GM12878 (cell line): ENCODE data around the gene HAS3. TPM values are rescaled to one million over a fixed set of nuclear protein-coding genes. Genes with fewer than 3 reads are reported as not detected.

Experiments
- ATAC-seq: fragments of 200-7000 bp; cut with Tn5 transposase; 3 replicates; pipeline ENCODE4 v1.9.1; 2020; ENCODE audit warnings: mild to moderate bottlenecking, moderate library complexity
- BruUV-seq: library from RNA; stranded (reverse); fragments of 400-500 nt; replicated peaks from 2 replicates; lab custom pipeline; 2021; lab: Mats Ljungman, UMichigan
- CTCF ChIA-PET: fragments of 300-600 bp; sonication (Branson Sonifier 250); formaldehyde crosslinking; extraction: SDS; loops from one replicate; lab custom pipeline; 2021; ENCODE audit warnings: inconsistent platforms; lab: Yijun Ruan, JAX
- POLR2A ChIA-PET: fragments of 350-600 bp; formaldehyde crosslinking; extraction: SDS; loops from one replicate; lab custom pipeline; 2021; ENCODE audit warnings: inconsistent platforms; lab: Charles Lee
- RAD21 ChIA-PET: fragments of 300-600 bp; sonication (Branson Sonifier 250); formaldehyde crosslinking; loops from one replicate; lab custom pipeline; 2023; ENCODE audit warnings: antibody characterized with exemption; ENCODE audit not compliant: unreplicated experiment; lab: Charles Lee
- SMC1A ChIA-PET: fragments of 300-600 bp; sonication (Branson Sonifier 250); formaldehyde crosslinking; loops from one replicate; lab custom pipeline; 2023; ENCODE audit not compliant: unreplicated experiment, uncharacterized antibody; lab: Charles Lee
- DNase-seq: peaks from one replicate; pipeline ENCODE4 v3.0.0-alpha.2; 2011; ENCODE audit warnings: low read depth, low spot score
- FAIRE-seq: peaks from 3 replicates; lab custom pipeline; 2011; peaks lifted over from hg19 to GRCh38; lab: Jason Lieb, UNC
- H2AFZ ChIP-seq: 2 replicates; pipeline ENCODE4 v1.6.0; 2011; ENCODE audit warnings: low read depth, low read length, control low read depth; ENCODE audit not compliant: control insufficient read depth
- H3K27ac ChIP-seq: 2 replicates; pipeline ENCODE4 v1.5.1; 2011; ENCODE audit warnings: control low read depth; ENCODE audit not compliant: control insufficient read depth, insufficient read depth
- H3K27me3 ChIP-seq, 2 experiments: replicated peaks in 1 of 2; 2 replicates each; pipeline versions ENCODE4 v1.6.0 to v1.6.1; 2011; ENCODE audit warnings: low read length in 1 of 2; ENCODE audit not compliant: control insufficient read depth in 2 of 2, insufficient read depth in 2 of 2
- H3K36me3 ChIP-seq, 2 experiments: 2 replicates each; pipeline ENCODE4 v1.5.1; 2011; ENCODE audit warnings: low read length in 1 of 2; ENCODE audit not compliant: control insufficient read depth in 2 of 2, insufficient read depth in 2 of 2
- H3K4me1 ChIP-seq: 2 replicates; pipeline ENCODE4 v1.6.1; 2011; ENCODE audit warnings: mild to moderate bottlenecking, low read length, moderate library complexity, mixed read lengths; ENCODE audit not compliant: control insufficient read depth, insufficient read depth
- H3K4me2 ChIP-seq: 2 replicates; pipeline ENCODE4 v1.6.0; 2011; ENCODE audit warnings: control low read depth; ENCODE audit not compliant: control insufficient read depth, insufficient read depth
- H3K4me3 ChIP-seq: fragments of 200-600 bp; sonication (generic); 2 replicates; pipeline ENCODE4 v1.5.1; 2016
- H3K79me2 ChIP-seq: 2 replicates; pipeline ENCODE4 v1.6.0; 2011; ENCODE audit warnings: low read length; ENCODE audit not compliant: control insufficient read depth, insufficient read depth
- H3K9ac ChIP-seq: 2 replicates; pipeline ENCODE4 v1.8.0; 2011; ENCODE audit warnings: low read length, control low read depth, mixed read lengths; ENCODE audit not compliant: control insufficient read depth, insufficient read depth
- H3K9me3 ChIP-seq: replicated peaks from 3 replicates; pipeline ENCODE4 v1.5.1; 2011; ENCODE audit warnings: mild to moderate bottlenecking, low read length; ENCODE audit not compliant: control insufficient read depth, insufficient read depth
- H4K20me1 ChIP-seq: 2 replicates; pipeline ENCODE4 v1.6.0; 2011; ENCODE audit not compliant: control insufficient read depth, insufficient read depth
- BCL11A ChIP-seq: IDR thresholded peaks from 2 replicates; pipeline ENCODE4 v1.6.1; 2011; ENCODE audit warnings: low read depth, low read length
- BCL3 ChIP-seq: IDR thresholded peaks from 2 replicates; pipeline ENCODE4 v1.6.1; 2011; ENCODE audit warnings: borderline replicate concordance, low read depth, mild to moderate bottlenecking, moderate library complexity, low read length; ENCODE audit not compliant: insufficient read depth, poor library complexity, severe bottlenecking
- EED ChIP-seq: sonication (generic); IDR thresholded peaks from 2 replicates; pipeline ENCODE4 v1.6.1; 2016; ENCODE audit warnings: antibody characterized with exemption, low read depth
- ESRRA ChIP-seq: IDR thresholded peaks from 2 replicates; pipeline ENCODE4 v1.6.1; 2012; ENCODE audit warnings: mild to moderate bottlenecking, low read length, improper control_type of control experiment
- EZH2 ChIP-seq: IDR thresholded peaks from 2 replicates; pipeline ENCODE4 v1.6.1; 2012; ENCODE audit warnings: low read depth, mild to moderate bottlenecking, control low read depth, inconsistent platforms, low read length, borderline replicate concordance; ENCODE audit not compliant: control insufficient read depth
- HCFC1 ChIP-seq: fragments of 150-350 bp; IDR thresholded peaks from 2 replicates; pipeline ENCODE4 v1.6.1; 2014; ENCODE audit warnings: low read length
- NFXL1 ChIP-seq: fragments of 450-650 bp; IDR thresholded peaks from 2 replicates; pipeline ENCODE4 v1.6.1; 2017; ENCODE audit warnings: antibody characterized with exemption, mild to moderate bottlenecking, borderline replicate concordance
- NR2C2 ChIP-seq: IDR thresholded peaks from 2 replicates; pipeline ENCODE4 v1.6.1; 2011; ENCODE audit warnings: borderline replicate concordance, low read depth; ENCODE audit not compliant: control insufficient read depth, insufficient read length
- RAD21 ChIP-seq: IDR thresholded peaks from 2 replicates; pipeline ENCODE4 v1.6.1; 2011; ENCODE audit warnings: mild to moderate bottlenecking, low read depth, low read length, moderate library complexity; ENCODE audit not compliant: insufficient read depth
- SIN3A ChIP-seq: IDR thresholded peaks from 2 replicates; pipeline ENCODE4 v1.6.1; 2012; ENCODE audit warnings: low read depth, low read length, improper control_type of control experiment
- SMAD5 ChIP-seq: IDR thresholded peaks from 2 replicates; pipeline ENCODE4 v1.6.1; 2016; ENCODE audit warnings: antibody characterized with exemption, low read depth
- SMC3 ChIP-seq: IDR thresholded peaks from 2 replicates; pipeline ENCODE4 v1.6.1; 2011; ENCODE audit warnings: low read length, improper control_type of control experiment, borderline replicate concordance
- TCF3 ChIP-seq: IDR thresholded peaks from 2 replicates; pipeline ENCODE4 v1.6.1; 2012; ENCODE audit warnings: low read depth, mild to moderate bottlenecking, low read length, borderline replicate concordance; ENCODE audit not compliant: insufficient read depth
- ZBED1 ChIP-seq: IDR thresholded peaks from 2 replicates; pipeline ENCODE4 v1.6.1; 2016; ENCODE audit warnings: borderline replicate concordance
- ZBTB4 ChIP-seq: fragments of 450-650 bp; formaldehyde crosslinking; IDR thresholded peaks from 2 replicates; pipeline ENCODE4 v1.4.0; 2022; ENCODE audit warnings: mild to moderate bottlenecking, moderate library complexity
- ZNF687 ChIP-seq: fragments of 450-650 bp; IDR thresholded peaks from 2 replicates; pipeline ENCODE4 v1.6.1; 2017; ENCODE audit warnings: mild to moderate bottlenecking, moderate library complexity
- WGBS: methylation state at CpG from one replicate; pipeline ENCODE4 v1.1.6; 2016; ENCODE audit warnings: low lambda C conversion rate; ENCODE audit not compliant: insufficient replicate concordance, insufficient coverage; ENCODE audit errors: missing lambda C conversion rate; 5-methylcytosine and 5-hydroxymethylcytosine counted together
- in situ Hi-C: fragments of 300-500 bp; cut with MboI; formaldehyde crosslinking; loops from 9 replicates; pipeline ENCODE4 v1.14.3; 2018; ENCODE audit warnings: mixed read lengths
- intact Hi-C: fragments of 100-400 bp; cut with micrococcal nuclease; formaldehyde crosslinking; loops from one replicate; pipeline ENCODE4 v1.14.2; 2022; ENCODE audit not compliant: unreplicated experiment
- polyA plus RNA-seq, 11 experiments: library from polyadenylated mRNA; depleted of rRNA in 4 of 11; unstranded in 6 of 11; stranded (reverse) in 5 of 11; fragments of >200 nt; fragmentation: Nextera tagmentation in 4 of 11; fragmentation: Illumina TruSeq in 1 of 11; extraction: Ambion mirVana in 4 of 11; extraction: Trizol in 1 of 11; gene quantifications; 1 replicate in 1 of 11; 2 replicates in 10 of 11; pipeline versions ENCODE4 v1.2.1 to v1.2.3, GENCODE V29; 2011 to 2016; ENCODE audit warnings: inconsistent platforms in 2 of 11, missing spikeins in 2 of 11, low read depth in 1 of 11
- total RNA-seq, 4 experiments: library from RNA; depleted of rRNA in 3 of 4; stranded (reverse); fragments of >200 nt in 3 of 4; fragmentation: Illumina TruSeq in 1 of 4; extraction: Trizol in 1 of 4; gene quantifications; 2 replicates each; pipeline versions ENCODE4 v1.2.1 to v1.2.3, GENCODE V29; 2013 to 2021

Gene HAS3
- total and polyA plus RNA-seq, 10 of the 15 experiments (the other 5 are each of a cell fraction or from before 2014, with no cell fraction given), result 0.06 to 0.56 (median 0.19) TPM; not detected in 2

GRCh38 chr16:69077251-69077650 is 28.2 kb upstream of the HAS3 start:
- Histone ChIP-seq H3K79me2 (no peaks in the 10 kb centered on the region), H3K4me2 (no peak overlapping the region), H3K9ac (no peak overlapping the region), H3K4me3 (no peak overlapping the region), H3K4me1 (no peaks in the 10 kb centered on the region), H3K27me3 (no peaks in the 10 kb centered on the region), H3K9me3 (no peaks in the 10 kb centered on the region), H4K20me1 (no peaks in the 10 kb centered on the region), H3K27ac (no peak overlapping the region), H3K36me3 (no peaks in the 10 kb centered on the region), H2AFZ (no peak overlapping the region)
- intact Hi-C loops, result no loop called here
- in situ Hi-C loops, result no loop called here
- TF ChIP-seq SMC3, result no peak
- no peak for TF ChIP-seq EED
- TF ChIP-seq EZH2, result no peak
- TF ChIP-seq TCF3, result no peak
- no peak for TF ChIP-seq NFXL1
- TF ChIP-seq ESRRA, result no peak
- no peak for TF ChIP-seq BCL11A
- no peak for TF ChIP-seq ZBED1
- no peak for TF ChIP-seq ZBTB4 (CRISPR knock-in tag)
- TF ChIP-seq SMAD5, result no peak
- TF ChIP-seq HCFC1, result no peak
- TF ChIP-seq RAD21, result no peak
- no peak for TF ChIP-seq BCL3
- TF ChIP-seq SIN3A, result no peak
- TF ChIP-seq ZNF687, result no peak
- TF ChIP-seq NR2C2, result no peak
- ChIA-PET RAD21 (no interaction called here), CTCF (interaction anchor here (0.6 kb wide), 1 partner anchor 8 kb away, joined by 3 read pairs; no protein-coding TSS in a partner anchor), SMC1A (no interaction called here), POLR2A (no interaction called here)
- FAIRE-seq, result no peak
- WGBS, result 22% methylated on average over 4 of the region's 4 CpGs
- no TSS peak for BruUV-seq
- no peak for ATAC-seq
- DNase-seq, result no peak
